GM23338 (cell line): ENCODE results near the gene NR2C2. TPM values are rescaled to one million over a fixed set of nuclear protein-coding genes. Genes with fewer than 3 reads are reported as not detected.

Experiments
- ATAC-seq: fragments of 200-7000 bp; cut with Tn5 transposase; 3 replicates; pipeline ENCODE4 v1.9.1; 2020
- DNase-seq: peaks from one replicate; pipeline ENCODE4 v3.0.0-alpha.2; 2015; ENCODE audit warnings: low spot score
- H2AFZ ChIP-seq: fragments of 200-600 bp; sonication (generic); 2 replicates; pipeline ENCODE4 v1.8.0; 2016; ENCODE audit warnings: antibody characterized with exemption, mild to moderate bottlenecking, moderate library complexity
- H3F3A ChIP-seq: fragments of 200-600 bp; sonication (generic); replicated peaks from 2 replicates; pipeline ENCODE4 v1.8.0; 2017; ENCODE audit warnings: antibody characterized with exemption, mixed run types, low read depth
- H3K27ac ChIP-seq: fragments of 200-600 bp; sonication (generic); 2 replicates; pipeline ENCODE4 v1.6.1; 2016; ENCODE audit warnings: low read depth
- H3K27me3 ChIP-seq: fragments of 200-600 bp; sonication (generic); 2 replicates; pipeline ENCODE4 v1.8.0; 2016; ENCODE audit warnings: mild to moderate bottlenecking, mixed run types, moderate library complexity; ENCODE audit not compliant: insufficient read depth
- H3K36me3 ChIP-seq: fragments of 200-600 bp; sonication (generic); 2 replicates; pipeline ENCODE4 v1.8.0; 2016; ENCODE audit warnings: mild to moderate bottlenecking; ENCODE audit not compliant: insufficient read depth
- H3K4me1 ChIP-seq: fragments of 200-600 bp; sonication (generic); 2 replicates; pipeline ENCODE4 v1.8.0; 2016; ENCODE audit warnings: mild to moderate bottlenecking, moderate library complexity; ENCODE audit not compliant: insufficient read depth
- H3K4me2 ChIP-seq: fragments of 200-600 bp; sonication (generic); 2 replicates; pipeline ENCODE4 v1.7.1; 2017; ENCODE audit warnings: mixed run types
- H3K4me3 ChIP-seq: fragments of 200-600 bp; sonication (generic); 2 replicates; pipeline ENCODE4 v1.6.1; 2016; ENCODE audit warnings: mixed run types
- H3K79me2 ChIP-seq: fragments of 200-600 bp; sonication (generic); replicated peaks from 2 replicates; pipeline ENCODE4 v1.8.0; 2017; ENCODE audit warnings: mild to moderate bottlenecking; ENCODE audit not compliant: insufficient read depth
- H3K9me2 ChIP-seq: fragments of 200-600 bp; sonication (generic); 2 replicates; pipeline ENCODE4 v1.8.0; 2017; ENCODE audit not compliant: insufficient read depth
- H4K20me1 ChIP-seq: fragments of 200-600 bp; sonication (generic); replicated peaks from 2 replicates; pipeline ENCODE4 v1.8.0; 2017; ENCODE audit warnings: mild to moderate bottlenecking; ENCODE audit not compliant: insufficient read depth
- H3K27ac Mint-ChIP-seq: 2 replicates; pipeline ENCODE4 v1.8.0; 2020; ENCODE audit warnings: inconsistent platforms, mild to moderate bottlenecking, moderate library complexity, mixed read lengths
- H3K27me3 Mint-ChIP-seq: 3 replicates; pipeline ENCODE4 v1.8.0; 2022; ENCODE audit warnings: low read depth, mild to moderate bottlenecking, moderate library complexity, mixed read lengths, inconsistent platforms; ENCODE audit not compliant: insufficient read depth, poor library complexity
- H3K36me3 Mint-ChIP-seq: 3 replicates; pipeline ENCODE4 v1.8.0; 2021; ENCODE audit warnings: low read depth, mild to moderate bottlenecking, inconsistent platforms, moderate library complexity, mixed read lengths
- H3K4me1 Mint-ChIP-seq: 3 replicates; pipeline ENCODE4 v1.8.0; 2020; ENCODE audit warnings: mild to moderate bottlenecking, inconsistent platforms, mixed read lengths
- H3K4me3 Mint-ChIP-seq: 3 replicates; pipeline ENCODE4 v1.8.0; 2021; ENCODE audit warnings: moderate library complexity, mild to moderate bottlenecking, inconsistent platforms, mixed read lengths
- H3K9me3 Mint-ChIP-seq: 3 replicates; pipeline ENCODE4 v1.8.0; 2020; ENCODE audit warnings: moderate library complexity, mild to moderate bottlenecking, inconsistent platforms, mixed read lengths
- CREB1 ChIP-seq: fragments of 250-450 bp; sonication (Bioruptor Pico); IDR thresholded peaks from 2 replicates; pipeline ENCODE4 v1.5.0; 2020; ENCODE audit warnings: low read depth, mild to moderate bottlenecking, moderate library complexity
- CTCF ChIP-seq, 2 experiments: fragments of 200-600 bp in 1 of 2; sonication (generic) in 1 of 2; conservative IDR thresholded peaks; 2 replicates each; pipeline versions ENCODE4 v1.5.1 to v1.6.1; 2016 to 2017; ENCODE audit warnings: antibody characterized with exemption in 2 of 2, low read depth in 2 of 2, mild to moderate bottlenecking in 2 of 2, moderate library complexity in 1 of 2
- ETS1 ChIP-seq: IDR thresholded peaks from 2 replicates; pipeline ENCODE4 v1.6.1; 2016; ENCODE audit warnings: antibody characterized with exemption
- EZH2 ChIP-seq: fragments of 200-600 bp; sonication (generic); IDR thresholded peaks from one replicate; pipeline ENCODE4 v1.8.0; 2017; ENCODE audit warnings: antibody characterized with exemption, mild to moderate bottlenecking, low read depth; ENCODE audit not compliant: unreplicated experiment
- EZH2phosphoT487 ChIP-seq: fragments of 200-600 bp; sonication (generic); IDR thresholded peaks from one replicate; pipeline ENCODE4 v1.8.1; 2018; ENCODE audit warnings: antibody characterized with exemption; ENCODE audit not compliant: unreplicated experiment
- JUNB ChIP-seq: IDR thresholded peaks from one replicate; pipeline ENCODE4 v1.6.1; 2016; ENCODE audit warnings: antibody characterized with exemption; ENCODE audit not compliant: unreplicated experiment
- NANOG ChIP-seq: IDR thresholded peaks from 2 replicates; pipeline ENCODE4 v1.6.1; 2016; ENCODE audit warnings: antibody characterized with exemption, borderline replicate concordance
- POLR2AphosphoS5 ChIP-seq: IDR thresholded peaks from 2 replicates; pipeline ENCODE4 v1.6.1; 2016; ENCODE audit warnings: antibody characterized with exemption, low read depth
- REST ChIP-seq: IDR thresholded peaks from one replicate; pipeline ENCODE4 v1.6.1; 2018; ENCODE audit warnings: antibody characterized with exemption; ENCODE audit not compliant: unreplicated experiment
- STAT1 ChIP-seq: IDR thresholded peaks from one replicate; pipeline ENCODE4 v1.6.1; 2016; ENCODE audit warnings: antibody characterized with exemption; ENCODE audit not compliant: unreplicated experiment
- ZNF114 ChIP-seq: fragments of 250-450 bp; sonication (Bioruptor Pico); IDR thresholded peaks from 2 replicates; pipeline ENCODE4 v1.5.0; 2020; ENCODE audit warnings: mild to moderate bottlenecking, moderate library complexity
- ZNF331 ChIP-seq: fragments of 250-450 bp; sonication (Bioruptor Pico); IDR thresholded peaks from 2 replicates; pipeline ENCODE4 v1.5.0; 2020; ENCODE audit warnings: low read depth, mild to moderate bottlenecking, moderate library complexity
- ZNF462 ChIP-seq: fragments of 250-450 bp; sonication (Bioruptor Pico); IDR thresholded peaks from 2 replicates; pipeline ENCODE4 v1.5.0; 2020; ENCODE audit warnings: mild to moderate bottlenecking, moderate library complexity
- polyA plus RNA-seq: library from polyadenylated mRNA; unstranded; fragments of >200 nt; fragmentation: Nextera tagmentation; extraction: Ambion mirVana; gene quantifications from 2 replicates; pipeline ENCODE4 v1.2.1, GENCODE V29; 2016
- total RNA-seq: library from RNA; depleted of rRNA; stranded (reverse); fragments of >200 nt; shearing (Covaris generic); gene quantifications from 2 replicates; pipeline ENCODE4 v1.2.3, GENCODE V29; 2014

The NR2C2 gene
- total and polyA plus RNA-seq, 2 experiments from 2014 or later: 12.0 to 57.2 TPM

GRCh38 chr3:15063656-15064286, 116.4 kb downstream of the NR2C2 start:
- Histone ChIP-seq H3K79me2 (peaks cover 44% of the 10 kb centered on the region), H3K4me1 (peaks cover 6% of the 10 kb centered on the region; the same call in 1 of the 2 replicates), H3K9me2 (no peaks in the 10 kb centered on the region), H3K36me3 (peaks cover 3% of the 10 kb centered on the region), H3K27ac (no peak overlapping the region), H2AFZ (no peak overlapping the region), H3F3A (no peaks in the 10 kb centered on the region), H3K27me3 (no peaks in the 10 kb centered on the region), H4K20me1 (peaks cover 8% of the 10 kb centered on the region; the same call in 1 of the 2 replicates), H3K4me3 (peak overlapping the region; percentile 93), H3K4me2 (peak overlapping the region; percentile 77)
- no peak for ATAC-seq
- TF ChIP-seq EZH2phosphoT487 (no peak), ZNF462 (CRISPR knock-in tag) (no peak), ZNF331 (no peak), CREB1 (CRISPR knock-in tag) (no peak), JUNB (no peak), REST (no peak), EZH2 (no peak), NANOG (no peak), STAT1 (no peak), CTCF (conservative IDR thresholded peaks at IDR 0.05; ENCODE audit: low read depth in 2 of 2) (no peak), POLR2AphosphoS5 (no peak), ETS1 (no peak), ZNF114 (no peak)
- peaks cover 41% of the 10 kb centered on the region for H3K36me3 Mint-ChIP-seq
- H3K4me1 Mint-ChIP-seq: peaks cover 18% of the 10 kb centered on the region
- peak overlapping the region; percentile 98 for H3K4me3 Mint-ChIP-seq
- peaks cover 12% of the 10 kb centered on the region for H3K27me3 Mint-ChIP-seq
- H3K27ac Mint-ChIP-seq: peak overlapping the region; percentile 78; the same call in 1 of the 2 replicates
- no peak for DNase-seq
- H3K9me3 Mint-ChIP-seq: peaks cover 4% of the 10 kb centered on the region
